Natural killer cell (primary cell): ENCODE measurements around the gene DMRTB1. TPM values are rescaled to one million over a fixed set of nuclear protein-coding genes. Genes with fewer than 3 reads are reported as not detected.

Experiments
- ATAC-seq, 3 donors: fragments of 150-1000 bp in 2 of 3; fragments of 200-7000 bp in 1 of 3; cut with Tn5 transposase; 1 replicate in 1 of 3; 2 replicates in 2 of 3; pipeline ENCODE4 v1.10.0; 2021; ENCODE audit warnings: mild to moderate bottlenecking in 2 of 3, moderate library complexity in 2 of 3
- DNase-seq, 2 donors: peaks; one replicate each; pipeline versions ENCODE4 v3.0.0 to v3.0.0-alpha.2; 2013 to 2021; ENCODE audit warnings: mixed read lengths in 1 of 2
- H3K27ac ChIP-seq: one replicate; pipeline ENCODE4 v1.5.1; 2013; ENCODE audit warnings: mild to moderate bottlenecking, low read length
- H3K27me3 ChIP-seq: one replicate; pipeline ENCODE4 v1.6.1; 2013; ENCODE audit warnings: low read length; ENCODE audit not compliant: control insufficient read depth, insufficient read depth
- H3K36me3 ChIP-seq: one replicate; pipeline ENCODE4 v1.6.1; 2013; ENCODE audit warnings: low read length; ENCODE audit not compliant: control insufficient read depth, insufficient read depth
- H3K4me1 ChIP-seq: one replicate; pipeline ENCODE4 v1.6.1; 2013; ENCODE audit warnings: low read length; ENCODE audit not compliant: control insufficient read depth, insufficient read depth
- H3K4me3 ChIP-seq: one replicate; pipeline ENCODE4 v1.5.1; 2013; ENCODE audit warnings: low read length
- H3K9me3 ChIP-seq: one replicate; pipeline ENCODE4 v1.6.1; 2013; ENCODE audit warnings: low read length; ENCODE audit not compliant: control insufficient read depth, insufficient read depth
- H3K27ac Mint-ChIP-seq, 2 donors: one replicate each; pipeline ENCODE4 v1.8.0; 2022; ENCODE audit warnings: mild to moderate bottlenecking in 2 of 2, mixed read lengths in 2 of 2, moderate library complexity in 1 of 2
- H3K27me3 Mint-ChIP-seq, 2 donors: one replicate each; pipeline ENCODE4 v1.8.0; 2022; ENCODE audit warnings: low read depth in 2 of 2, mixed read lengths in 2 of 2
- H3K36me3 Mint-ChIP-seq: one replicate; pipeline ENCODE4 v1.8.0; 2022; ENCODE audit warnings: mixed read lengths
- H3K4me1 Mint-ChIP-seq, 2 donors: one replicate each; pipeline ENCODE4 v1.8.0; 2022; ENCODE audit warnings: mixed read lengths in 2 of 2
- H3K4me3 Mint-ChIP-seq: one replicate; pipeline ENCODE4 v1.8.0; 2022; ENCODE audit warnings: mild to moderate bottlenecking, moderate library complexity, mixed read lengths
- H3K9me3 Mint-ChIP-seq, 2 donors: one replicate each; pipeline ENCODE4 v1.8.0; 2022; ENCODE audit warnings: mixed read lengths in 2 of 2
- CTCF ChIP-seq: fragments of 200-600 bp; IDR thresholded peaks from one replicate; pipeline ENCODE4 v1.8.0; 2022; ENCODE audit warnings: antibody characterized with exemption
- WGBS: methylation state at CpG from one replicate; pipeline ENCODE4 v1.1.7; 2013; ENCODE audit warnings: missing lambda C conversion rate; ENCODE audit not compliant: insufficient coverage; 5-methylcytosine and 5-hydroxymethylcytosine counted together
- intact Hi-C: fragments of 100-400 bp; cut with micrococcal nuclease; formaldehyde crosslinking; loops from one replicate; pipeline ENCODE4 v1.14.2; 2022
- total RNA-seq, 4 donors: library from RNA; stranded (reverse); fragments of 120-200 nt in 1 of 4; gene quantifications; one replicate each; pipeline versions ENCODE4 v1.2.3 to v1.2.4, GENCODE V29; 2013 to 2022

Gene DMRTB1
- total RNA-seq, 3 donors from 2014 or later (not counting 1 experiment from before 2014, with no cell fraction given) = not detected

DNA sequence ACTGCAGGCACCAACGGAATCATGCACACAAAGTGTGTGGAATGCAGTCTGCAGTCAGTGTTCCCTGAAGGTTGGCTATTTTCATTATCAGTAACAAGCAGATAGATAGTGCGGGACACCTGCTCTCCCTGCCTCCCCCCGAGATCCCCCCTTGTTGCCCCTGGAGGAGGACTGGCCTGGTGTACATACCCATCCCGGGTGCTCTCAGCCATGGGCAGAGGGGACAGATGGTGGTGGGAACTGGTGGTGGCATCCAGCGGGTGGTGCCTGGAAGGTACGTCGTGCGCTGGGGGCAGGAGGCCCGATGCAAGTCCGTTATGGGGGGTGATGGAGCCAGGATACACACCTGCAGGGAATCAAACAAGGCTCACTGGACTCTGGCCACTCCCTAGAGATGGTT lies 55.2 kb downstream of the DMRTB1 start:
- Mint-ChIP-seq H3K36me3 (no peaks in the 10 kb centered on the region), H3K4me1 (peaks cover 0 to 4% of the 10 kb centered on the region in 2 donors), H3K27me3 (peaks cover 0 to 3% of the 10 kb centered on the region in 2 donors), H3K4me3 (no peak overlapping the region), H3K9me3 (no peaks in the 10 kb centered on the region), H3K27ac (no peak overlapping the region)
- H3K4me3 ChIP-seq = no peak overlapping the region
- H3K36me3 ChIP-seq = no peaks in the 10 kb centered on the region
- intact Hi-C loops = no loop called here
- no peaks in the 10 kb centered on the region for H3K9me3 ChIP-seq
- H3K27me3 ChIP-seq = no peaks in the 10 kb centered on the region
- 92% methylated on average over 10 of the region's 10 CpGs for WGBS
- ATAC-seq = no peak
- no peak for DNase-seq
- no peak for TF ChIP-seq CTCF
- H3K4me1 ChIP-seq = peaks cover 3% of the 10 kb centered on the region
- H3K27ac ChIP-seq = no peak overlapping the region

DNA sequence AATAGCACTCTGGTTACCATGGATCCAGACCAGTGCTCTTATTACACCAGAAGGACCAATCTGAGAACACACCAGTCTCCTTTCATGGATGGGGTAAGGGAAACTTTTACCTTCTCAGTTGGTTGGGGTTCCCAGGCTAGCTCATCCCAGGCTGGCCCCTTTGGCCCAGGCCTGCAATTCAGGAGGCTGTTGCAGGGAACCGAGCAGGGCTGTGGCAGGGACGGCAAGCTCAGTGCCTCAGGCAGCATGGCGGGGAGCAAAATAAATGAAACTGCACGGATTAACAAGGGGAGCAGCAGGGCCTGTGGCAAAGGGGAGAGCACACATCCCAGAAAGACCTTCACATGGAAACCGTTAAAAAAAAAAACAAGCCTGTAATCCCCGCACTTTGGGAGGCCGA lies 57.0 kb downstream of the DMRTB1 start:
- Mint-ChIP-seq H3K4me1 (no peaks in the 10 kb centered on the region), H3K36me3 (no peaks in the 10 kb centered on the region), H3K27me3 (peaks cover 0 to 5% of the 10 kb centered on the region in 2 donors), H3K4me3 (no peak overlapping the region), H3K9me3 (no peaks in the 10 kb centered on the region), H3K27ac (no peak overlapping the region)
- DNase-seq (no peak), ATAC-seq (no peak)
- Histone ChIP-seq H3K27me3 (no peaks in the 10 kb centered on the region), H3K9me3 (no peaks in the 10 kb centered on the region), H3K36me3 (no peaks in the 10 kb centered on the region), H3K4me1 (no peaks in the 10 kb centered on the region), H3K27ac (no peak overlapping the region), H3K4me3 (no peak overlapping the region)
- 97% methylated on average over 7 of the region's 7 CpGs for WGBS
- intact Hi-C loops = no loop called here
- TF ChIP-seq CTCF = no peak

Other genes starting within 250 kb of the DMRTB1 start
- 10 to 100 TPM; 39.6 to 49.7 (median 40.5) TPM for gene CZIB, start 238.8 kb upstream of the DMRTB1 start, total RNA-seq
- 10 to 100 TPM; 48.6 to 70.4 (median 69.2) TPM for gene MAGOH, start 220.9 kb upstream of the DMRTB1 start, total RNA-seq
- 10 to 100 TPM; 23.2 to 27.3 (median 24.9) TPM for gene LRP8, start 131.3 kb upstream of the DMRTB1 start, total RNA-seq